Dermis blood vessel endothelial cell (primary cell): ENCODE results near the gene PHF21B. TPM values are rescaled to one million over a fixed set of nuclear protein-coding genes. Genes with fewer than 3 reads are reported as not detected.
"Not testable (repeated sequence)": the region's sequence is repeated elsewhere in the genome, so short reads cannot be mapped to it uniquely, and the experiment has no call there.

Source experiments
- DNase-seq: peaks from one replicate; pipeline ENCODE4 v3.0.0; 2010
- total RNA-seq: library from RNA; depleted of rRNA; stranded (reverse); fragments of >200 nt; gene quantifications from 2 replicates; pipeline ENCODE4 v1.2.3, GENCODE V29; 2014

Gene PHF21B
- total RNA-seq, 1 donor from 2014 or later, result not detected

DNA sequence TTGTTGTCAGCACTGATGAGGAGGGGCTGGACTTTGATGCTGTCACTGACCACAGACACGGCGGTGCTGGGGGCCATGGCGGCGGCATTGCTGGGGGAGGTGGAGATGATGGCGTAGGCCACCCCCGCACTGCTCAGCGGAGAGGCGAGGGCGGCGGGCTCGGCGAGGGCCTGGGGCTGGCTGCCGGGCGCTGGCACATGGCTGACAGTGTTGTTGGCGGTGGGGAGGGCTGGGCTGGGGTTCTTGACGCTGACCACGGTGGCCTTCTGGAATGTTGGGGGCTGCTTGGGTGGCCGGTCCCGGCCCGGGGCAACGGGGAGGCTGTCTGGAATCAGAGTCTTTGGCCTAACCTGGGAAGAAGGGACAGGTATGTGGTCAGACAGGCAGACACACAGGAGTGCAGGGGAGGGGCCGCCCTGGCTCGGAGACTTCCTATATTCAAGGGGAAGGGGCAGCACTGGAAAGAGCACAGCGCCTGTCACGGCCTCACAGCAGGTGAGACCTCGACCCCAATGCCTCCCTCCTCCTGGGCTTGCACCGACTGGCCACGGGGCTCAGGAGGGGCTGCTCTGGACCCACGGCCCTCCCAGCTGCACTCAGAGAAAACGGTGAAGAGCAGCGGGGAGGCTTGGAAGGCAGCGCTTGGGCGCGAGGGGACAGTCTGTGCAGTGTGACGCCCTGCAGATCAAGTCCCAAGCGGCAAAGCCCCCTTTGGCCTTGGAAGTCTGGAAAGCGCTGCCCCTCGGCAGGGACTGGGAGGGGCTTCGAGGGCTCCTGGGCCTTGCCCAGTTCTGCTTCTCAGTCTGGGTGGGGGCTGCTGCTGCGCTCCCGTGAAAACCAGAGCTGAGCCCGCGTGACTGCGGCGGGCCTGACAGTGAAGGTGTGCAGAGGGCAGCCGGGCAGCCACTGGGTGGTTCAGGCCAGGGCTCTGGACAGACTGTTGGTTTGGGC is 93.2 kb downstream of the PHF21B start:
- DNase-seq, result no peak

- DNase-seq, result no peak
These were observed 94.4 kb downstream of the PHF21B start for GRCh38 chr22:44915441-44915840.

- DNase-seq, result no peak
These were observed 95.6 kb downstream of the PHF21B start for GRCh38 chr22:44914026-44914721.

GRCh38 chr22:44913198-44913983 is 96.4 kb downstream of the PHF21B start:
- DNase-seq, result no peak

GRCh38 chr22:44909241-44909640 is 100.6 kb downstream of the PHF21B start:
- no peak for DNase-seq

DNA sequence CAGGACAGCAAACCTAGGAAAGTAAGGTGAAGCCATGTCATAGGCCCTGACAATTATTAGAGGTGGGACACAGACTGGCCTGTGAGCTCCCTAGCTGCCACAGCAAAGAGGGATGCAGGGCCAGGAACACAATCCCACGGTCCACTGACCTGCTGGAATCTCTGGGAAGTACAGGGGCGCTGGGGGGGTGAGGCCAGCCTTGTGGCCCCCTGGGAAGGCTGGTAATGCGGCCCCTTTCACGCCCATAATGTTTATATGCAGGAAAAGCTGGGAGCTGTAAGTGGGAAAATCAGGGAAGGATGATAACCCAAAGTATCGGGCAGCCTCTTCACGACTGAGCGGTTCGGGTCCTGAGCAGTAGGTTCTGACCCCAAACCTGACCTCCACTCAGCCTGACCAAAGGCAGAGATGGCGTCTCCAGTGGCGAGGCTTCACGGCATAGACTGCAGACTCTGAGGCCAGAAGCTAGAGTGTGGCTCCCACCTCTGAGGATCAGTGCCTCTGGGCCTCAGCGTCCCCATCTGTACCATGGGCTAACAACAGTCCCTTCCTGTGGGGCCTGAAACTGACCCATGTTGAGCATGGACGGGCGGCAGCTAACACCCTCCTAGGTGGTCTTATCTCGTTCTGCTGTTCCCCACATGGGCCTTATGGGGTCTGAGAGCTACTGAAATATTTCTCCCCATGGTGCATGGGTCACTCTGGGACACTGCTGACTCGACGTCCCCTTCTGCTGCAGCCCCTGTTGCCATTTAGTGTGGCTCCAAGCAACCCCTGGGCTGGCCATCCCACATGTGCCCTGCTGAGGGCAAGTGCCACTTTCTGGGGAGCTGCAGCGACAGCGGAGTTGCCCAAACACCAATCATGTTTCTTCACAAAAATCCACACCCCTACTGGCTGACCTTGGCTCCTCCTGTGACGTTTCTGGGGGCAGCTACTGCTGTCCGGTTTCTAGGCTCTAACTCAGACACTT is 101.8 kb downstream of the PHF21B start:
- no peak for DNase-seq

DNA sequence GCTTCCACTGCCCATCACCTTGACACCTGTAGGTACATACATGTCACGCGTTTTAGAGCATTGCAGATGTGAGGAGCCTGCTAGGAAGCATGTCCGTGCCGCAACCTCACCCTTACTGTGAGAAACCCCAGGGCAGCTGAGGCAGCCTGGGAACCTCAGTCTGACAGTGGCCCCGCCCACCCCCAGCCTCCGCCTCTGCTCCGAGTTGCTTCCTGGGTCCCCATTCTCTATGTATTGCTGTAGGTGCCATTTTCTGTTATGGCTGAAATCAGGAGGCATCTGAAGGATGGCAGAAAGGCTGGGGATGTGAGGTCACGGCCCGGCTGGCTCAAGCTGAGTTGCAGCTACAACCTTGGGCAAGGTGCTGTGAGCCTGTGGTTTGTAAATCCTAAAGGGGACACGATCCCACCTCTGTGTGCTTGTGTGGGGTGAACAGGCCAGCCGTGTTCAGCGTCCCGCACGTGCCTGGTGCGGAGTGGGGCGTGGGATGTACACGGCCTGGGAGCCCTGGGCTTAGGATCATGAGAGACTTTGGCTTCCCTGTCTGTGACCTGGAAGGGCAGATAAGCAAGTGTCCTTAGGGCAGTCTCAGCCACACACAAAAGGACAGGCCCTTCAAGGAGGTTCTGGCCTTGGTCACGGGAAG is 102.7 kb downstream of the PHF21B start:
- no peak for DNase-seq

GRCh38 chr22:44906248-44906936 is 103.4 kb downstream of the PHF21B start:
- DNase-seq, result no peak

DNA sequence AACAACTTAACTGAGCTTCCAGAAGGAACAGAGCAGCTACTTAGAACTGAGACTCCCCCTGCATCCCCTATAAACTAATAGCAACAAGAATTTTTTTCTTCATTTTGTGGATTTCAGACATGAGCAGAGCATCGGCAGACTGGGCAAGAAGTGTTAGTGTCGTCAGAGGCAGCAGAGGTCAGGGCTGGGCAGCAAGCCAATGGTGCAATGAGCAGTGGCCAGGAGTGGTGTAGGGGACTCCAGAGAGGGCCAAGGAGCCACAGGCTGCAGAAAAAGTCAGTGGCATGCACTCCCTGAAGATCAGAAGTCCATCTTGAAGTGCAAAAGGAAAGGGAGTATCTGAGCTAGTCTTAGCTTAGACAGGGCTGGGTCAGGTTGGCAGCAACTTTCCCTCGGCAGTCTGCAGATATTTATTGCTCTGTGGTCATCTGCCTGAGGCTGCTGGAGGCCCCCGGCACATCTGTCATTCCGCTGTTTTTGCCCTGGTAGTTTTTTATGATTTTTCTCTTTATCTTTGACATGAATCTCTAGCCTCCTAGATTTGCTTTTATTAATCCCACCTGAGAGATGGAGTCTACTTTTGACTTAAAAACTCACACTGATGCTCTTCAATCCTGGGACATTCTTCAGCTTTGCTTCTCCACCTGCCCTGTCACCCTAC is 105.2 kb downstream of the PHF21B start:
- DNase-seq, result not testable (repeated sequence)

- not testable (repeated sequence) for DNase-seq
These were observed 106.6 kb downstream of the PHF21B start for GRCh38 chr22:44903164-44903563.

- peak; percentile 24 for DNase-seq
These were observed 108.5 kb downstream of the PHF21B start for GRCh38 chr22:44901301-44901700.

GRCh38 chr22:44898236-44898635 is 111.6 kb downstream of the PHF21B start:
- DNase-seq, result no peak

- DNase-seq, result no peak
These were observed 114.3 kb downstream of the PHF21B start for GRCh38 chr22:44895296-44896055.

- DNase-seq, result no peak
These were observed 115.0 kb downstream of the PHF21B start for GRCh38 chr22:44894782-44895181.

DNA sequence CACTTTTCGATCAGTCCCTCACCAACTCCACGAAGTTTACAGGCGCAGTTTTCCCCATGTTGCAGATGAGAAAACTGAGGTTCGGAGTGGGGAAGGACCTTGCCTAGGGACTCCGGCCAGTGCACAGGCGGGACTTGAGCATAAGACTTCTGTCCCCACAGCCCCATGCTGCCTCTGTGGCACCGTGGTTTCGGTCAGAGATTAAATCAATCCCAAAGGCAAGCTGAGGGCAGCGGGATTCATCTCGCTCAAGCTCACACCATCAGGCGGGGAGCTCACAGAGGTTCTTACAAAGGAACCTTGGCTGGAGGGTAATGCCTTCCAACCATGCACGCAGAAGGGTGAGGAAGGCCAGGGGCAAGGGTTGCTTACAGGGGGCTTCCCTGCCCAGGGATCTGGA is 115.5 kb downstream of the PHF21B start:
- DNase-seq, result no peak

GRCh38 chr22:44893731-44894080 is 116.1 kb downstream of the PHF21B start:
- no peak for DNase-seq

DNA sequence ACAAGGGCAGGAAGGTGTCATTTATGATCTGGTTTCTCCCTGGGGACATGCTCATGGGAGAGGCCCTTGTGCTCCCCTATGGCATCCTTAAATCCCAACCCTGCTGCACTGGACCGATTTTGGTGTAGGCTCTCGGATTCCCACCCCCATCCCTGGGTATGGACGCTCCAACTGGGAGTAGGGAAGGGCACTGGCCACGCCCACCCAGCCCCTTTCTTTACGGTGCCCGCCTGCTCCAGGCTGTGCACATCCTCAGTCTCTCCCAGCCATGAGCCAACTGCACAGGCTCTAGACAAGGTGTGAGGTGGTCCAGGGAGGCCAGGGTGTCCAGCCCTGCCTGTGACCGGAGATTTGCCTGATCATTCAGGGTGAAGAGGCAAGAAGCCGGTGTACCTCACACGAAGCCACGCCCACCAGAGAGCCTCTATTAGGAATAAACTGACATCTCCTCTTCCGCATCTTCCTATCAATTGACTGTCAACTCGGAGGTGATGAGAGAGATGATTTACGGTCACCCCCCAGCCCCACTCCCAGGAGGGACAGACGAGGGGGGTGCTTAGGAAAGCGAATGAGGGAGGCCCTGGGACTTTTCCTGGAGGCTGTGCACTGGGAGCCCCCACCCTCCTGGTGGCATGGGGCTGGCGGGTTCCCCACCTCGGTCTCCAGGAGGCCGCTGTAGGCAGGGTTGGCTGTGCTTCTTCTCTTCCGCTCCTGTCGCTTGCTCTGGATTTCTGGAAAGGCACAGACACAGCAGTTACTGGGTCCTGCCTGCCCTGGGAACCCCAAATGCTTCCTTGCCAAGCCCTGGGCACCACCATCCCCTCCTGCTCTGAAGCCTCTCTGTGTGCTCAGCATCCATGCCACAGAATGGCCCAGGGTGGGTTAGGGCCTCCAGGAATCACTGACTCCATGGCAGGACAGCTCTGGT is 116.7 kb downstream of the PHF21B start:
- no peak for DNase-seq

GRCh38 chr22:44892243-44892642 is 117.6 kb downstream of the PHF21B start:
- no peak for DNase-seq
